Measurements from ENCODE around the gene IGSF23. TPM values are rescaled to one million over a fixed set of nuclear protein-coding genes. Genes with fewer than 3 reads are reported as not detected.
"Not testable (repeated sequence)": the region's sequence is repeated elsewhere in the genome, so short reads cannot be mapped to it uniquely, and the experiment has no call there.

Gene IGSF23
- total RNA-seq, 1 donor from 2014 or later: not detected

DNA sequence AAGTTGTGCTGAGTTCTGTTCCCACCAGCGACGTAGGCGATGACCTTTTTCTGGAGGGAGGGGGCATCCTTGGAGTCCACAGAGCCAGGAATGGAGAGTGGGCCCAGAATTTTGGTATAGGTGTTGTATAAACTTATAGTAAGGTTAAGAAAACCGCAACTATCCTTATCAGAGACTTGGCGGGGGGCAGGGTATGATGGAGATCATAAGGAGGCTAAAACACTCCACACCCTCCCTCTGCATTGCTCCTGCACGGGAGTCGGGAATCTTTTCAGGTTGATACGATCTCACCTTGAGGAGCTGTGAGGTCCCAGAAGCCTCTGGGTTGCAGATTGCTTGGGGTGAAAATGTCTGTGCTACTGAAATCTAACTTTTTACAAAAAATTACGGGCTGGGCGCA lies 51.6 kb downstream of the IGSF23 start:
- Mint-ChIP-seq H3K4me1 (no peaks in the 10 kb centered on the region), H3K36me3 (peaks cover 2% of the 10 kb centered on the region), H3K9me3 (no peaks in the 10 kb centered on the region), H3K27ac (no peak overlapping the region), H3K4me3 (no peak overlapping the region), H3K27me3 (ENCODE audit: insufficient read depth, low read depth) (no peaks in the 10 kb centered on the region)
- Histone ChIP-seq H3K4me2 (no peak overlapping the region), H3K27ac (no peak overlapping the region), H3K9ac (no peak overlapping the region), H3K4me1 (no peaks in the 10 kb centered on the region), H4K20me1 (ENCODE audit: low read depth) (no peaks in the 10 kb centered on the region), H3F3A (ENCODE audit: low read depth) (peaks cover 7% of the 10 kb centered on the region), H2AFZ (replicated peaks) (no peak overlapping the region), H3K79me2 (ENCODE audit: low read depth) (no peaks in the 10 kb centered on the region), H3K4me3 (no peak overlapping the region), H3K27me3 (no peaks in the 10 kb centered on the region), H3K36me3 (no peaks in the 10 kb centered on the region), H3K9me3 (ENCODE audit: low read depth) (no peaks in the 10 kb centered on the region)
- DNase-seq (ENCODE audit: low spot score): no peak
- TF ChIP-seq EZH2phosphoT487 (IDR thresholded peaks at IDR 0.05) (no peak), EZH2 (IDR thresholded peaks at IDR 0.05) (no peak)
- TF ChIP-seq, protein P1, sequence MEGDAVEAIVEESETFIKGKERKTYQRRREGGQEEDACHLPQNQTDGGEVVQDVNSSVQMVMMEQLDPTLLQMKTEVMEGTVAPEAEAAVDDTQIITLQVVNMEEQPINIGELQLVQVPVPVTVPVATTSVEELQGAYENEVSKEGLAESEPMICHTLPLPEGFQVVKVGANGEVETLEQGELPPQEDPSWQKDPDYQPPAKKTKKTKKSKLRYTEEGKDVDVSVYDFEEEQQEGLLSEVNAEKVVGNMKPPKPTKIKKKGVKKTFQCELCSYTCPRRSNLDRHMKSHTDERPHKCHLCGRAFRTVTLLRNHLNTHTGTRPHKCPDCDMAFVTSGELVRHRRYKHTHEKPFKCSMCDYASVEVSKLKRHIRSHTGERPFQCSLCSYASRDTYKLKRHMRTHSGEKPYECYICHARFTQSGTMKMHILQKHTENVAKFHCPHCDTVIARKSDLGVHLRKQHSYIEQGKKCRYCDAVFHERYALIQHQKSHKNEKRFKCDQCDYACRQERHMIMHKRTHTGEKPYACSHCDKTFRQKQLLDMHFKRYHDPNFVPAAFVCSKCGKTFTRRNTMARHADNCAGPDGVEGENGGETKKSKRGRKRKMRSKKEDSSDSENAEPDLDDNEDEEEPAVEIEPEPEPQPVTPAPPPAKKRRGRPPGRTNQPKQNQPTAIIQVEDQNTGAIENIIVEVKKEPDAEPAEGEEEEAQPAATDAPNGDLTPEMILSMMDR (IDR thresholded peaks at IDR 0.05): no peak

DNA sequence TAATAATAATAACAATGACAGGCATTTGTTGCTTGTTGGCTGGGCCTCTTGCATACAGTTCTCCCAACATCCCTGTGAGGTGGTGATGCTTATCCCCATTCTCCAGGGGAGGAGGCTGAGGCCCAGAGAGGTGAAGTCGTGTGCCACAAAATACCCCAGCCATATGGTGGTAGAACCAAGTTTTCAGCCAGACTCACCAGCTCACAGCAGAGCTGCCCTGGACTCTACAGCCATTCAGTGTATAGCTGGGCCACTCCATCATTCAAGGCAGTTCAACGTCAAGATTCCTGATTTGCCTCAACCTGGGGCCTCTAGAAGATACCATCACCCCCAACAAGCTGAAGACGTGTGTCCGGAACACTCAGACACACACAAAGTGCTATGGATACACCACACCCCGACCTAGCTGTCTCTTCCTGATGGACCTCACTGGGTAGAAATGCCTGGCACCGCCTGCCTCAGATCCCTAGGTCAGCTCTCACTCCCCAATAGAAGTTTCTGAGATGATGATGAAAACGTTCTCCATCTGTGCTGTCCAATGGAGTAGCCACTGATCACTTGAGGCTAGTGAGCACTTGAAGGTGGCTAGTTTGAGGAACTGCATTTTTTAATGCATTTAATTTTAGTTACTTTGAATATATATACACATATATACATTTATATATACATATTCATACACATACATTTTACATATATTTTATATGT lies 53.6 kb downstream of the IGSF23 start:
- Histone ChIP-seq H2AFZ (replicated peaks) (no peak overlapping the region), H3K4me1 (no peaks in the 10 kb centered on the region), H3K36me3 (no peaks in the 10 kb centered on the region), H3K4me2 (no peak overlapping the region), H3K9me3 (ENCODE audit: low read depth) (no peaks in the 10 kb centered on the region), H3K79me2 (ENCODE audit: low read depth) (no peaks in the 10 kb centered on the region), H3F3A (ENCODE audit: low read depth) (peaks cover 7% of the 10 kb centered on the region), H3K4me3 (no peak overlapping the region), H4K20me1 (ENCODE audit: low read depth) (no peaks in the 10 kb centered on the region), H3K27me3 (no peaks in the 10 kb centered on the region), H3K9ac (no peak overlapping the region), H3K27ac (no peak overlapping the region)
- no peaks in the 10 kb centered on the region for H3K27me3 Mint-ChIP-seq (ENCODE audit: insufficient read depth, low read depth)
- H3K27ac Mint-ChIP-seq: no peak overlapping the region
- H3K4me1 Mint-ChIP-seq: no peaks in the 10 kb centered on the region
- no peaks in the 10 kb centered on the region for H3K9me3 Mint-ChIP-seq
- peaks cover 2% of the 10 kb centered on the region for H3K36me3 Mint-ChIP-seq
- TF ChIP-seq EZH2phosphoT487 (IDR thresholded peaks at IDR 0.05): no peak
- TF ChIP-seq, protein P1 (IDR thresholded peaks at IDR 0.05): no peak
- TF ChIP-seq EZH2 (IDR thresholded peaks at IDR 0.05): no peak
- H3K4me3 Mint-ChIP-seq: no peak overlapping the region
- no peak for DNase-seq (ENCODE audit: low spot score)

DNA sequence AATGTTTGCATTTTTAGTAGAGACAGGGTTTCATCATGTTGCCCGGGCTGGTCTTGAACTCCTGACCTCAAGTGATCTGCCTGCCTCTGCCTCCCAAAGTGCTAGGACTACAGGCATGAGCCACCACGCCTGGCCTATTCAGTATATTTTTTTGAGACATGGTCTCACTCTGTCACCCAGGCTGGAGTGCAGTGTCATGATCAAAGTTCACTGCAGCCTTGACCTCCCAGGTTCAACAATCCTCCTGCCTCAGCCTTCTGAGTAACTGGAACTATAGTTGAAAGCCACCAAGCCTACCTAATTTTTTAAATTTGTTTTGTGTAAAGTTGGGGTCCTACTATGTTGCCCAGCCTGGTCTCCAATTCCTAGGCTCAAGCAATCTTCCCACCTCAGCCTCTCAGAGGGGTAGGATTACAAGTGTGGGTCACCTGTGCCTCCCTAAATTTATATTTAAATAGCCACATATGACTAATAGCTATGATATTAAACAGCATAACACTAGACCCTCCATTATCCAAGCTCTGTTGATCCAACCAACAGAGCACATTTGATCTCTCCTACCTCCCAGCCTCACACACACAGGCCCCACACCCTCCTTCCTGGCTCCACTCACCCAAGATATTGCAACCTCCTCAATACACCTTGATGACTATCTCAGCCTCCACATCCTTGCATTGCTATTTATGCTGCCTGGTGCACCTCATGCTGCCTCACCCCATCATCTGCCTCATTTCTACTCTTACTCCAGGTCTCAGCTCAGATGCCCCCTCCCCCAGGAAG lies 55.8 kb downstream of the IGSF23 start:
- H2AFZ ChIP-seq (replicated peaks): no peak overlapping the region
- H3F3A ChIP-seq (ENCODE audit: low read depth): peaks cover 7% of the 10 kb centered on the region
- H3K9me3 ChIP-seq (ENCODE audit: low read depth): no peaks in the 10 kb centered on the region
- H4K20me1 ChIP-seq (ENCODE audit: low read depth): no peaks in the 10 kb centered on the region
- no peak overlapping the region for H3K4me2 ChIP-seq
- H3K9me3 Mint-ChIP-seq: no peaks in the 10 kb centered on the region
- H3K9ac ChIP-seq: no peak overlapping the region
- no peaks in the 10 kb centered on the region for H3K4me1 ChIP-seq
- TF ChIP-seq EZH2 (IDR thresholded peaks at IDR 0.05) (no peak), EZH2phosphoT487 (IDR thresholded peaks at IDR 0.05) (no peak)
- TF ChIP-seq, protein P1 (IDR thresholded peaks at IDR 0.05): no peak
- H3K36me3 Mint-ChIP-seq: no peaks in the 10 kb centered on the region
- DNase-seq (ENCODE audit: low spot score): no peak
- H3K4me3 ChIP-seq: no peak overlapping the region
- peak overlapping the region; percentile 40 for H3K4me3 Mint-ChIP-seq
- no peak overlapping the region for H3K27ac Mint-ChIP-seq
- no peaks in the 10 kb centered on the region for H3K27me3 Mint-ChIP-seq (ENCODE audit: insufficient read depth, low read depth)
- no peaks in the 10 kb centered on the region for H3K4me1 Mint-ChIP-seq
- no peaks in the 10 kb centered on the region for H3K27me3 ChIP-seq
- H3K36me3 ChIP-seq: no peaks in the 10 kb centered on the region
- no peaks in the 10 kb centered on the region for H3K79me2 ChIP-seq (ENCODE audit: low read depth)
- no peak overlapping the region for H3K27ac ChIP-seq

DNA sequence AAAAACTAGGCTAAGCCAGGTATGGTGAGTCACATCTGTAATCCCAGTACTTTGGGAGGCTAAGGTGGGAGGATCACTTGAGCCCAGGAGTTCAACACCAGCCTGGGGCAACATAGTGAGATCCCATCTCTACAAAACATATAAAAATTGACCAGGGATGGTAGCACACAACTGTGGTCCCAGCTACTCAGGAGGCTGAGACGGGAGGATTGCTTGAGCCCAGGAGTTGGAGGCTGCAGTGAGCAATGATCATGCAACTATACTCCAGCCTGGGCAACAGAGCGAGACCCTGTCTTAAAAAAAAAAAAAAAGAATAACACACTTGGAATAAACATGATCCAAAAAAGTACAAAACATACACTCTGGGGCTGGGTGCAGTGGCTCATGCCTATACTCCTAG lies 56.7 kb downstream of the IGSF23 start:
- H3K27ac ChIP-seq; H3K9ac ChIP-seq; H3F3A ChIP-seq (ENCODE audit: low read depth); H3K4me1 Mint-ChIP-seq; H3K4me3 Mint-ChIP-seq; H3K27ac Mint-ChIP-seq; H3K79me2 ChIP-seq (ENCODE audit: low read depth); H3K27me3 ChIP-seq; H3K4me3 ChIP-seq; H3K36me3 Mint-ChIP-seq; H3K9me3 ChIP-seq (ENCODE audit: low read depth); H3K27me3 Mint-ChIP-seq (ENCODE audit: insufficient read depth, low read depth); H3K36me3 ChIP-seq; H3K4me2 ChIP-seq; H3K4me1 ChIP-seq; H4K20me1 ChIP-seq (ENCODE audit: low read depth); DNase-seq (ENCODE audit: low spot score); H3K9me3 Mint-ChIP-seq; H2AFZ ChIP-seq (replicated peaks): not testable (repeated sequence)
